Stimulated activated CD4-positive, alpha-beta T cell treated with anti-CD3 and anti-CD28 coated beads, Interleukin-2, amount 100 ng/mL, for 24 hours (primary cell): Measurements from ENCODE around the gene COL28A1.

Experiments
- DNase-seq, 2 donors: peaks; one replicate each; pipeline ENCODE4 v3.0.0-alpha.2; 2020

COL28A1 gene

DNA sequence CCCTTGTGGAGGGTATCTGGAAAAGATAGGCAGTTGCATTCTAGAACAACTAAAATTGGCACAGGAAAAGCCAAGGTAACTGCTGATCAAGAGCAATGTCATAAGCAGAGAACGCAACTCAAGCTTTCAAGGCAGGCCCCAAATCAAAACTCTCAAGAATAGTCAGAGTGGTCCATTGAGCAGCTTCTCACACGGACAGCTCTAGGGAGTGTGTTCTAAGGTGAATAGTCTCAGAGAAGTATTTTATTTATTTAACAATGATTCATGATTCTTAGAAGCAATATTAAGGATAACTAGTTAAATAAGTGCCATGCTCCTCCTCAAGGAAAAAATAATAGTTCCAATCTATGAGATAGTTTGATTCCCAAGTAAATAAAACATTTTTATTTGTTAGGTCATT lies 83.0 kb downstream of the COL28A1 start:
- no peak for DNase-seq

DNA sequence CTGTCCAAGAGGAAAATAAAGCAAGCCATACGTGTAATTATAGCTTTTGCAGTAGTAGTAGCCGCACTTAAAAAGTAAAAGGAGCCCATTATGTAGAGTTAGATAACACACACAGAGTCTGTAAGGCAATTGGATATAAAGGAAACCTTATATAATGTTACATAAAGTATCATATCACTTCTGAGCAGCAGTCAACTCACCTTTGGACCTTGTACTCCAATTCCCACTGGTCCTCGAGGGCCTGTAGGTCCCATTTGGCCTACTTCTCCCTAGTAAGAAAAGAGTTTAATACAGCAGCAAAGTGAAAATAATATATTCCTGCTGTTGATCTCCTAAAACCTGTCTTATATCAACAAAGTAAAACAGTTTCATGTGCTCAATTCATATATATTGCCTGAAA lies 83.6 kb downstream of the COL28A1 start:
- no peak for DNase-seq

DNA sequence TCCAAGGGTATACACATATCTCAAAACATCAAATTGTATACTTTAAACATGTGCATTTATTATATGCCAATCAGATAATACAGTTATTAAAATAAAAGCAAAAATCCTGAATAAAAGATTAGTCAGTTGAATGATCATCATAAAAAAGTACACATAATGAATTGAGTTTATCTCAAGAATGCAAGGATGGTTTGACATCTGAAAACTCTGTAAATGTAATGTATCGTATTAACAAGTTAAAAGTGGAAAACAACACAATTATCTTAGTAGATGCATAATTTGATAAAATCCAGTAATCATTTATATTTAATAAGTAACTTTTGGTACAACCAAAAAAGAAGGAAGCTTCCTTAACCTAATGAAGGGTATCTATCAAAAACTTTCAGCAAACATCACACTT lies 86.6 kb downstream of the COL28A1 start:
- no peak for DNase-seq

DNA sequence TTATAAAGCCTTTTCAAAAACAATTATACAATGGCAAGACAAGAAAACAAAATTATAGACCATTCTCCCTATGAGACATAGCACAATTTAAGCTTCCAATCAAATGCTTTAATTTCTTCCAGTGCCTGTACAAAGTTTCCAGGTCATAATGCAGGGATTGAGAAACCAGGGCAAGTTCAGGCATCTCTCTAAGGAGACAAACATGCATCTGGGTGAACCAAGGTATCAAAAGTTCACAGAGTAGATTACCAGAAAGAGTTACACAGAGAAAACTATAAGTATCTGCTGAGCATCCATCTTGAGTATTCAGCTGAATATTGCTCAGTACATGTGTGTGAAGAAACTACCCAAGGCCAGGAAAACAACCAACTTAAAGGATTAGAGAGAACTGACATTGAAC lies 89.1 kb downstream of the COL28A1 start:
- DNase-seq: no peak

DNA sequence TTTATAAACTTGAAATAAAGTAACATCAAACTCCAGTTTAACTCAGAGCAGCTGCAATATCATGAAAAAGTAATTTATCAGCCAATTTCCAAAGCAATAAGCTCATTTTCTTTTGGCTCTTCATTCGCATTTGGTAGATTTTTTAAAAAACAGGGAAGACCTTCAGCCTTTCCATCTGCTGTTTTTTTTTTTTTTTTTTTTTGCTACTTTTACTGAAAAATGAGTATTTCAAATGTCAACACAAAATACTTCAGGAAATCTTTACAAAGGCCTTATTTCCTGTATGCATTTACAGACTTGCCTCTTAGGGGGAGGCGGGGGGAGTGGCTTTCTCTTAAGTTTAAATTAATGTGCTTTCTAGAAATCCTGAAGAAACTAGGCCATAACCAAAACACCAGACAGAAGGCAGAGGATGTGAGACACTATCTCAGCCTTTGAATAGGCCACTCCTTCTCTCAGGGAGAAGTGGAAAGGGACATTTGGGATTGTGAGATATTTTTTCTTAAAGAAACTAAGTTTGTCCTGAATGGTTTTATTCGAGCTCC lies 91.8 kb downstream of the COL28A1 start:
- no peak for DNase-seq

DNA sequence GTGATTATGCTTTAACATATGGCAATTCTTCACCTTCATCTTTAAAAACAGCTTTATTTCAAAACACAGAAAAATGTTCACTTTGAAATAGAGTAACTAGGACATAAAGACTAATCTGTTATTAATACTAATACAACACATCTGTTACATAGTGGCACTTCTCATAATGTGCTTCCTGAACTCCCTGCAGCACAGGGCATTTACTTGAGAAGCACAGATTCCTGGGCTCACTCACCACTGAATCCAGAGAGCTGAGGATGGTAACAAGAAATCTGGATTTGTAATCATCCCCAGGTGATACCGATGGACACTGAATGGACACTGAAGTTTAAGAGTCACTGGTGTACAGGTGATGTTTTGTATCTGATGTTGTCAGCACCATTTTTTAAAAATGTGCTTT lies 96.1 kb downstream of the COL28A1 start:
- no peak for DNase-seq

DNA sequence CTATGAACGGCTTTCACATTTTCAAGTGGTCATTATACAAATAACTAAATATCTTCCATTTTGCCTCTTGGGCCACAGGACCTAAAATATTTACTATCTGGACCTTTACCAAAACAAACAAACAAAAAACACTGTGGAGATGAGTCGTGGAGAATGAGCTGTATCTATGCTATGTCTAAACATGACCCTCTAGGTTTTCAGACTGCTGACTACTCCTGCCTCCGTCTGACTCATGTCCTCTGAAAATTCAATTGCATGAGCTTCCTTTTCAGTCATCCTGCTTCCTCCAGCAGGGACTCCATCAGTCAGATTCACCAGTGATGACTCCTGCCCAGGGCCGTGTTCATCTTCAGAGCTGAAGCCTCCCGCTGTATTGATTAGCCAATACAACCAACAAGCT lies 96.8 kb downstream of the COL28A1 start:
- no peak for DNase-seq

DNA sequence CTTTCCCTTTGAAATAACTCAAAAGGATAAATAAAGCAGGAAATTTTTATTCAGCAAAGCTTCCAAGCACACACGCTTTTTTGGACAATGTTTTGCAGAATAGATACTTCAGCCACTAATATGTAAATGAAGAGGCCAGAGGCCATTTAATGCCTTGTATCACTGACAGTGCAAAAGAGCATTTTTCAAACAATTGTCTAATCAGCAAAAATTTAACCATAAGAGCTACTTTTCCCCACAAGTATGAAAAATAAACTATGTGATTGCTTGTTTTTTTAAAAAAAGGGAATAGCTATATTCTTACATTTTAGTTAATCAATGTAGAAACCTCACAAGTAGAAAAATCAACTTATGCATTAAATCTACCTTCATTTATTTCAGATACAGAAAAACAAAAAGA lies 99.7 kb downstream of the COL28A1 start:
- no peak for DNase-seq

DNA sequence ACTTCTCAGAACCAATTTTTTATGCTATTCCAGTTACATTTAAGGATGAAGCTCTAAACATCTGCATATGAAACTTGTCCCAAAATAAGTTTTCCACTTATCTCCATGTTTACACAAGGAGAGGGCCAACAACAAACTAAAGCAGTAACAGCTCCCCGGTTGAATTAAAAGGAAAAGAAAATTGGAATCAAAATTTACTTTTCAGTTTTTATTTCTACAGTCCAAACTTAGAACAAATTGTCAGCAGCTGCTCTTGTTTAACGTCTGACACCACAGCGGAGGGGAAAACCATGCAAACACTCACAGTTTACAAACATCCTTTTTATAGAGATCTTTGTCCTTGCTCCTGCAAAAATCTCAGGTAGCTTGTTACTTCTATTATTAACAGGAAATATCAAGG lies 101.3 kb downstream of the COL28A1 start:
- no peak for DNase-seq

DNA sequence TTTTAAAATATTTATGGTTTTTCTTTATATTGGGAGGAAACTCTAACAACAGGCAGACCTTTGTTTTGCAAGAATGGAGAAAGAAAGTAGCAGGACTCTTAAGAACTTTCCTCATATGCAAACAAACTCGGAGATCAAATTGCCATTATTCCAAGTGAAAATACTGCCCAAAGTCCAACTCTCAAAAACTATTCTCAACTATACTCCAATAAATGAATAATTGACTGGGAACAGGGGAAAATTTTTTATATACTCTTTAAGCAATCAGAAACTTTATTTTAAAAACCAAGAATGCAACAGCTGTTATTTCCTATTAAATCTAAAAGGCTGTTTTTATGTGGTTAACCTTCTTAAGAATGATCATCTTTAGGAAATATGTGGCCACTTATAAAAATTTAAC lies 101.9 kb downstream of the COL28A1 start:
- no peak for DNase-seq

DNA sequence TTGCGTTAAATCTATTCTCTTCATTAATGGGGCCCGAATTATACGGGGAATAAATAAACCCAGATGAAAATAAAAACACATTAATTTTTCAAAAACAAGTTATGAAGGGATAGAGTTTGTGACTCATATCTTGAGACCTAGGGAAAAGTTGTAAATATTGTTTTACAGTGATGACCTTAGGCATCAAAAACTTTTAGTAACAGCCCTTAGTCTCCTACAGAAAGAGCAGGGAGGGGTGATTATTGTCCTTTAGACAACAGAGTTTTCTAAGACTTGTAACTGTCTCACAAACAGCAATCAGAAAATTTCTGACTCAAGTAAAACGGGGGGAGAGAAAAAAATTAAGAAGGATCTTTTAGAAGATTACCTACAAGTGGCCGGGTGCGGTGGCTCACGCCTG lies 102.7 kb downstream of the COL28A1 start:
- no peak for DNase-seq

DNA sequence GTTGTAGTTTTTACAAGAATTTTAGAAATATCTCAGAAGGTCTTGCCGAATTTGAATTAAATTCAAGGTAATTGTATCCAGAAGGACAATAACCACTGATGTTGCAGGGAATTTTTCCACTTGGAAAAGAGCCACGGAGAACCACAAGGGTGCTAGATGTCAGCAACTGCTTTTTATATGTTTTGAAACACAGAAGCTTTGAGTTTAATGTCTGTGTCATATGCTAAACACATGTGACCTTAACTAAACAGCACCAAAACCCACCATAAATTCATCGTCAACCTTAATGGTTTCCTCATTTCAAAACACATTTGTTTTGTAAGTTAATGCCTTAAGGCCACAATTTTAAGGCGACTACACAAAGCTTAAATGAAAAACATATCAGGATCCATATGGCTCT lies 106.9 kb downstream of the COL28A1 start:
- no peak for DNase-seq

DNA sequence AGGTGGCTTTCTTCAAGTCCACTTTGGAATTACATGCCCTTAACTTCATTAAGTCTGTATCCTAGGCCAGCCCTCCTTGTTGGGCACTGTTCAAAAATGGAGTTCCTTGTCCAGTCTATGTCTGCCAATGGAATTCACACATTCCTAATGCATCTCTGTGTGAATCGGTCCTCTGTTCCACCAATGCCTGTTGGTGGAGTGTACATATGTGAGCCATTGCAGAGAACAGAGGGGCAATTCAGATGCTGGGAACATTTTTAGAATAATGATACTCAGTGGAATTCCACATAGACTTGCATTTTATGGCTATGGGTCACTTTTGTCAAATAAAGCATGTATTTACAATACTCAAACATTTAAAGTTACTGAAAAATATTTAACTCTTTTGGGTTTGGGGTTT lies 108.3 kb downstream of the COL28A1 start:
- no peak for DNase-seq

DNA sequence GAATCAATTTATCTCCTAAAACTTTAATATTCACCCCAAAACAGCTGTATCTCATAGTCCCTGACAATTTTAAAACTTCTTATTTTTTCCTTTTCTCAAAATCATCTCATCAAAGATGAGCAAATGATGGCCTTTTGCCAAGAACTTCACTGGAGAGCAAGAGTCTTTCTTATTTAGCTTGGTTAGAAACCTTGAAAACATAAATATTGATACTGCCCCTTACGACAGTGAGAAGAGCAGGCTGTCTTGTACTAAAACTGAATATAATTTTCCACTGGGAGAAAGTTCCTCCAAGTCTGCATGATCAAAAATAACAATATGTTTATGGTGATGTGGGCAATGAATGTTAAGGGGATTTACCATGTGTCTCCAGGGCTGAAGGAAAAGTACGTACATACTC lies 109.0 kb downstream of the COL28A1 start:
- DNase-seq: no peak

DNA sequence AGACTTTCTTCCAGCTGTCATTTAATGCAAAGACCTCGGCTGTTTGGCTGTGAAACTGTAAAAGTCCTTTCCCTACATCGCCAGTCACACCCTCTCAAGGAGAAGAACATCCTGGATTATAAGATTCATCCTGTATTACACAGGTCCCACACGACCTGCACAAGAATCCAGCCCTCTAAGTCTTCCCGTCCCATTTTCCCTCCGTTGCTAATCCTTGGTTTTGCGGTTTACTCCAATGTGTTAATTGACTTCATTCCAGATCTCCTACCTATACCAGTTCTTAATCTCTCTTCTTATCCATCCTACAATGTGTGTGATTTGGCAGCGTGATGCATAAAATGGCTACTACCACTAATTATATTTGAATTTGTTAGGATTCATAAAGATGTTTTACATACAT lies 110.4 kb downstream of the COL28A1 start:
- no peak for DNase-seq

DNA sequence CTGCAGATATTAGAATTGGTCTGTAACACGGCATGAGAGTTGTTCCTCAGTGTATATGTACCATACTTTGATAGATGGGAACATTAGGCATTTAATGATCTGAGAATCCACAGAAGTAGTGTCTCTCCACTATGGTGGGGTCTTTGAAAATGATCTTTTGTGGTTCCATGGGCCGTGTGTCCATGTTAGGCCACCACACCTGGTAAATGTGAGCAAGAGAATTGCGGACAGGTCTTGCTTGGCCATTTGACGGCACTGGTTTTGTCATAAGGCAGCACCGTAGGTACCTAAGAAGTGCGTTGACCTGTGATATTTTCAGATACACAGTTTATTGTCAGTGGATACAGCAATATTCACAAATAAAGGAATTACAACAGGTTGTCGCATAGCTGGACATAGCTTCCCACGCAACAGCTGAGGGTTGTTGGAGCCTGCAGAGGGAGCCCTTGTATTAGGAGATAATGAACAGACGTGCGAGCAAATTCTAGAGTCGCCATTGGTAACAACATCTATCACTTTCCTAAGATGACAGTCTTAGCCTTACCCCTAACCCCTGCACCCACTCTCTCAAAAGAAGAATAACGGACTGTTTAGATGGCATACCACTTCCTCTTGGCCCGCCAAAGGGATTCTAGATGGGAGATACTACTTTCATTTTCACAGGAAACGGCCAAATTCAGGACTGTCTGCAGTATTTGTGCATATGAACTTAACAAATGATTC lies 111.4 kb downstream of the COL28A1 start:
- DNase-seq: peak; percentile 29 to 35

DNA sequence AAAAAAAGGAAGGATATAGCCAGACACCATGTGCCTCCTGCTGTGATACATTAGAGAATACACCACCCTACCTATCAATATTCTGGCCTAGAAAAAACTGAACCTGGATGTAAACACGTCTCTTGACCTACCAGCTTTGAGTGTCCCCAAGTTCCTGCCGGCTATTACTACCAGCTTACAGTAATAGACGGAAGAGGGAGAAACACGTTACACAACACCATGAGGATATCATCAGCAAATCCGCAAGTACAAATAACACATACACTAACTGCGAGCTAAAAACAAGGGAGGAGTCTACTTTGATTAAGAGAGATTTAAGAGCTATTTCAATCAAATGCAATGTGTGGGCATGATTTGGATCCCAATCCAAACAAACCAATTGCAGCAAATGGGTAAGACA lies 113.0 kb downstream of the COL28A1 start:
- DNase-seq: no peak

DNA sequence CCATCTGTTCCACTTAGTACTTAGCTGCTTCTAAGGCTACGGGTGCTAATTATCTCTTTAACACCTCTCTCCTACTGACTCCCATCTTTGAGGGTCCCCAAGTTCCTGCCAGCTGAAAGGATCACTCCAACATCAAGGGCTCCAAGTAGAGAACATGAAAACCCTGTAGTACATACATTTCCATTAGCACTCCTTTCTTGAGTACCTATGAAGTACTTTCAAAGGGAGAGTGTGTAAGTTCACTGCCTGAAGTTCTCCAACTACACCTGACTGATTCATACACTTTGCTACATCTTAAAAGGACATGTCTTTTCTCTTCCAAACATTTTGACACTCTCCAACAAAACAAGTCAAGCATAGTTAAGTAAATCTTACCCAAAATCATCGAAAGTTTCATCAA lies 113.8 kb downstream of the COL28A1 start:
- DNase-seq: no peak

DNA sequence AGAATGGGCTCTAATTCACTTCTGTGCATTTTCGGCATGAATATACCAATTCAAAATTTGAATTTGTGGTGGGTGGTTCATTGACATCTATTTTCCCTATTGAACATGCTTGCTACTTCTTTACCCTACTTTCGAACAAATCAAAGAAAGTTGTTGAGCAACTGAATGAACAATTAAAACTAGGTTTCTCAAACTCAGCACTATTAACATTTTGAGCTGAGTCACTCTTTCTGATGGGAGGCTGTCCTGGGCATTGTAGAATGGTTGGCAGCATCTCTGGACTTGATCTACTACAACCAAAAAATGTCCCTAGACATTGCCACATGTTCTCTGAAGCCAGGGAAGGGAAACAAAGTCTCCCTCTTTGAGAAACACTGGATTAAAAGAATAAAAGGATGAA lies 116.7 kb downstream of the COL28A1 start:
- no peak for DNase-seq

DNA sequence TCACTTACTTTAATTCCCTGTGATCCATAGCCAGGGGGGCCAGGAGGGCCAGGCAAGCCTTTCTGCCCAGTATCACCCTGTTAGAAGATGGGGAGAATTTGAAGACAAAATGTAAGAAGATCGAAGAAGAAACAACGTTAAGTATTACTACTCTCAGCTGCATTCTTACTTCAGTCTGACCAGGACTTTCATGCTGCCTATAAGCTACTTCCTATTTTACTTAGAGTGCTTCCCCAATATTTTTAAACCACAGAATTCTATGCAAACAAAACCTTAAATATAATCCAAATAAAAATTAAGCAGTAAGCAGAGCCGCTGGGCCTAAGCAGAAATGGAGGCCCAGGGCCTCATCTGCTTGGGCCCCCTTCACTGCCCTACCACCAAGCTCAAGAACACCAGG lies 117.8 kb downstream of the COL28A1 start:
- no peak for DNase-seq

DNA sequence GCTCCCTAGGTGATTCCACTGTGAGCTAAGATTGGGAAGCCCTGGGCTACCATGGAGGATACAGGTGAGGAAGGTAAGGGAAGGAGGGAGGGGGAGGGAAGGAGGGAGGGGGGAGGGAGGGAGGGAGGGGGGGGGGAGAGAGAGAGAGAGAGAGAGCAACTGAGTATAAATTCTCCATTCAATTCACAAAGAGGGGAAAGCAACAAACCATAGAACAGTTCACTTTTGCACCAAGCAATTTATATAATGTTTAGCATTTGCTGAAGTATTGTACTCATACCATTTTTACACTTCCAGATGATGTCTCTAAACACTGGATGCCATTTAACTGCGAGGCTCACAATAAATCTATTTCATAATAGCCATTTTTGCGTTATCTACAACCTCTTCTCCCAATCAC lies 118.3 kb downstream of the COL28A1 start:
- DNase-seq: no peak

DNA sequence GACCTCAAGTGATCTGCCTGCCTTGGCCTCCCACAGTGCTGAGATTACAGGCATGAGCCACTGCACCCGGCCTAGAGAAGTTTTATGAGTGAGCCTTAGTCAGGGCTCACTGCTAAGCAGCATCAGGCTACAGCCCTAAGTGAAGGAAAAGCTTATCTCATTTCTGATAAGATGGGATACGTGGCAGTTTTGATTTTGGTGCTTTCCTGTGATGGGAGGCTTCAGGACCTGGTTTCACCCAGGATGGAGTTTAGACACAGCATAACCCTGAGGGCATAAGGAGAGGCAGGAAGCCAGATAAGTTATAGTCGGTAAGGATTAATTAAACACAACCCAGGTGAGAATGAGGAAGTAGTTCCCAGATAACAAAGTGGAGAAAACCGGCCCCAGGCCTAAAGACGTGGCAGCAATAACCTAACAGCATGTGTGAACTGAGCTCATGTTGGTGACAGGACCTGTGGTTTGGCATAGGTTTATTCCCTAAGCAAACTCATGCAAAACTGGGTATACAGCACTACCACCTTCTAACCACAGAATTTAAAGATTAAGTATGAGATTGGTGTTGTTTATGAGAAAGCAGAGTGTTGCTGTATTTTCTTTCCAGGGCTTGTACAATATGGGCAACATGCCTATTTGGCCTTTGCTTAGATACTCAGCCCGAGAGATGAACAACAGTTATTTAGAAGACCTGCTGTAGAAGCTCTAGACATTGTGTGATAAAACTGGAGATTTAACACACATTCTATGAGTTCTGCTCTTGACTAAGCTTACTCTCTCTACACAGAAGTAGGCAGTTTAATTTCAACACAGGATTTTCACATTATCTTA lies 119.4 kb downstream of the COL28A1 start:
- DNase-seq: no peak

DNA sequence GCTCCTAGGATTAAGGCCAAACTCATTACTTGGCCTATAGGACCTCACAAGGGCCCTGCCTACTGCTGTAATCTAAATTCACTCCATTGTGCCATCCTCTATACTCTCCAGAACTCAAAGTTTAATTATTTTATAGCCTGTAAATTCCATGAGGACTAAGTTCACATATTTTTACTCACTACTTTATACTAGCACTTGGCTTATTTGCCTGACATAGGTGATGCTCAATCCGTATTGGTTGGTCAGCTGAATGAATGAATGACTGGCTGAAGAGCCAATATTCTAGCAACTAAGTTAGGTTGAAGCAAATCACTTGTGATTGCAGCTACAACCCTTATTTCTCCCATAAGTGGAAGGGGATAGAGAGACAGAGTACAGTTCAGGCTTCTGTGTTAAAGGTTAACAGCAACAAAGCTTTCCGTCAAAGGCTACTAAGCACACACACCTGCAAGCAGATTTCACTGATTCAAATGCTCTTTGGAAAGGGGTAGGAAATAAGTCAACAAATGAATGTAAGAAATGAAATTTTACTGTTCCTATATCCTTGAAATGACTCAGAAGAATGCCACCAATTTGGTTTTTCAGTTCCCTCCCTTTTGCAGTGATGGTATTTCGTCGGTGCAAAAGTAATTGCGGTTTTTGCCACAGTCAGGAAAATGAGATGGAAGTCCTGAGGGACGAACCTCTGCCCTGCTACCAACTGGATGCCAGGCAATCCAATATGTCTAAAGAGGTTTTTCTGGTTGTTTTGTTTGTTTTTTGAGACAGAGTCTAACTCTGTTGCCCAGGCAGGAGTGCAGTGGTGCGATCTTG lies 120.7 kb downstream of the COL28A1 start:
- DNase-seq: no peak
